Umbilical cord (tissue), 2 donors: ENCODE results near the gene COA7. TPM values are rescaled to one million over a fixed set of nuclear protein-coding genes. Genes with fewer than 3 reads are reported as not detected.

ENCODE experiments used
- DNase-seq: peaks from one replicate; pipeline ENCODE4 v3.0.0-alpha.2; 2015; ENCODE audit warnings: low spot score
- total RNA-seq: library from RNA; depleted of rRNA; stranded (reverse); fragments of >200 nt; gene quantifications from one replicate; pipeline ENCODE4 v1.2.3, GENCODE V29; 2014; ENCODE audit warnings: low replicate concordance; ENCODE audit not compliant: insufficient read depth

The COA7 gene
- total RNA-seq, 1 donor from 2014 or later, result 9.4 TPM

GRCh38 chr1:52669696-52670095 is 28.5 kb downstream of the COA7 start:
- no peak for DNase-seq

- DNase-seq, result no peak
These were observed 29.4 kb downstream of the COA7 start for GRCh38 chr1:52668711-52669110.

- DNase-seq, result no peak
These were observed 30.2 kb downstream of the COA7 start for GRCh38 chr1:52667984-52668383.

- no peak for DNase-seq
These were observed 30.9 kb downstream of the COA7 start for GRCh38 chr1:52667290-52667689.

- DNase-seq, result no peak
These were observed 32.9 kb downstream of the COA7 start for GRCh38 chr1:52665006-52665941.

GRCh38 chr1:52663716-52664115 is 34.4 kb downstream of the COA7 start:
- no peak for DNase-seq

GRCh38 chr1:52662645-52663313 is 35.4 kb downstream of the COA7 start:
- peak; percentile 84 for DNase-seq

GRCh38 chr1:52660807-52661206 is 37.3 kb downstream of the COA7 start:
- no peak for DNase-seq

GRCh38 chr1:52659851-52660596 is 38.1 kb downstream of the COA7 start:
- DNase-seq, result no peak

- DNase-seq, result no peak
These were observed 38.8 kb downstream of the COA7 start for GRCh38 chr1:52659356-52659755.

GRCh38 chr1:52658795-52659194 is 39.4 kb downstream of the COA7 start:
- no peak for DNase-seq

GRCh38 chr1:52657702-52658101 is 40.4 kb downstream of the COA7 start:
- DNase-seq, result no peak

- DNase-seq, result no peak
These were observed 44.1 kb downstream of the COA7 start for GRCh38 chr1:52654063-52654462.

GRCh38 chr1:52653207-52653849 is 44.8 kb downstream of the COA7 start:
- no peak for DNase-seq

GRCh38 chr1:52651904-52652303 is 46.2 kb downstream of the COA7 start:
- DNase-seq, result no peak

- no peak for DNase-seq
These were observed 52.9 kb downstream of the COA7 start for GRCh38 chr1:52645261-52645660.

- no peak for DNase-seq
These were observed 56.8 kb downstream of the COA7 start for GRCh38 chr1:52641307-52641706.

GRCh38 chr1:52640697-52641096 is 57.5 kb downstream of the COA7 start:
- DNase-seq, result no peak

GRCh38 chr1:52637946-52638345 is 60.2 kb downstream of the COA7 start:
- DNase-seq, result no peak

GRCh38 chr1:52636721-52637695 is 61.1 kb downstream of the COA7 start:
- DNase-seq, result peak; percentile 30
